Mammary epithelial cell (primary cell): ENCODE data around the gene RTP3.

Experiments used
- EZH2 ChIP-seq: IDR thresholded peaks from 2 replicates; pipeline ENCODE4 v1.6.1; 2012; ENCODE audit warnings: low read length, inconsistent platforms, borderline replicate concordance
- TF ChIP-seq, protein P1 (sequence below), 2 donors: IDR thresholded peaks in 1 of 2; conservative IDR thresholded peaks in 1 of 2; 2 replicates each; pipeline ENCODE4 v1.5.1; 2011 to 2012; ENCODE audit warnings: inconsistent platforms in 2 of 2, low read length in 2 of 2, mild to moderate bottlenecking in 2 of 2, control low read depth in 1 of 2, low read depth in 1 of 2; ENCODE audit not compliant: insufficient read depth in 1 of 2; ENCODE audit errors: extremely low read depth in 1 of 2

DNA sequence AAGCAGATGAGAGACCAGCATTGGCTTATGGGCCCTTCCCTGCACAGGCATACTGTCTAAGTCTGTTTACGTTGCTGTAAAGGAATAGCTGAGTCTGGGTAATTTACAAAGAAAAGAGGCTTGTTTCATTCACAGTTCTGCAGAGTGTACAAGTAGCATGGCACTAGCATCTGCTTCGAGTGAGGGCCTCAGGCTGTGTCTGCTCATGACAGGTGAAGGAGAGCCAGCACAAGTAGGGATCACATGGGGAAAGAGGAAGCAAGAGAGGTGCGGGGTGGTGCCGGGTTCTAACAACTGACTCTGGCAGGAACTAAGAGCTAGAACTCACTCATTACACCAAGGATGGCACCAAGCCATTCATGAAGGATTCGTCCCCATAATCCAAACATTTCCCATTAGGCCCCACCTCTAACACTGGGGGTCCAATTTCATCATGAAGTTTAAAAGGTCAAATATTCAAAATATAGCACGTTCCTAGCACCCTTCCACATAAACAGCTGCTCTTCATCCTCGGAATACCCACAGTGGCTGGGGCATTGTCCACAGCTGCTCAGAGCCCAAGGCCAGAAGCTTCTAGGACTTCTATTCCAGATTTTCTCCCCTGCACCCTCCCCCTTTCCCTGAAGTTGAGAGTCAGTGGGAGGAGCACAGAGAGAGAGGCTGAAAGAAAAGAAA is 5.6 kb downstream of the RTP3 start:
- TF ChIP-seq, protein P1, sequence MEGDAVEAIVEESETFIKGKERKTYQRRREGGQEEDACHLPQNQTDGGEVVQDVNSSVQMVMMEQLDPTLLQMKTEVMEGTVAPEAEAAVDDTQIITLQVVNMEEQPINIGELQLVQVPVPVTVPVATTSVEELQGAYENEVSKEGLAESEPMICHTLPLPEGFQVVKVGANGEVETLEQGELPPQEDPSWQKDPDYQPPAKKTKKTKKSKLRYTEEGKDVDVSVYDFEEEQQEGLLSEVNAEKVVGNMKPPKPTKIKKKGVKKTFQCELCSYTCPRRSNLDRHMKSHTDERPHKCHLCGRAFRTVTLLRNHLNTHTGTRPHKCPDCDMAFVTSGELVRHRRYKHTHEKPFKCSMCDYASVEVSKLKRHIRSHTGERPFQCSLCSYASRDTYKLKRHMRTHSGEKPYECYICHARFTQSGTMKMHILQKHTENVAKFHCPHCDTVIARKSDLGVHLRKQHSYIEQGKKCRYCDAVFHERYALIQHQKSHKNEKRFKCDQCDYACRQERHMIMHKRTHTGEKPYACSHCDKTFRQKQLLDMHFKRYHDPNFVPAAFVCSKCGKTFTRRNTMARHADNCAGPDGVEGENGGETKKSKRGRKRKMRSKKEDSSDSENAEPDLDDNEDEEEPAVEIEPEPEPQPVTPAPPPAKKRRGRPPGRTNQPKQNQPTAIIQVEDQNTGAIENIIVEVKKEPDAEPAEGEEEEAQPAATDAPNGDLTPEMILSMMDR (conservative IDR thresholded peaks at IDR 0.05 in 1 of 2, IDR thresholded peaks at IDR 0.05 in 1 of 2; ENCODE audit: extremely low read depth in 1 of 2, insufficient read depth in 1 of 2, low read depth in 1 of 2, low read length in 2 of 2): no peak
- no peak for TF ChIP-seq EZH2
